Effector memory CD8-positive, alpha-beta T cell (primary cell): Measurements from ENCODE around the gene RAMACL.

ENCODE experiments used
- ATAC-seq: fragments of 150-1000 bp; cut with Tn5 transposase; replicated peaks from 2 replicates; pipeline ENCODE4 v1.10.0; 2021; ENCODE audit warnings: mild to moderate bottlenecking, moderate library complexity
- DNase-seq, 3 experiments: peaks; one replicate each; pipeline ENCODE4 v3.0.0; 2021
- H3K27ac Mint-ChIP-seq, 2 donors: one replicate each; pipeline ENCODE4 v1.8.0; 2022; ENCODE audit warnings: mild to moderate bottlenecking in 2 of 2, mixed read lengths in 2 of 2, moderate library complexity in 2 of 2
- H3K27me3 Mint-ChIP-seq, 2 donors: one replicate each; pipeline ENCODE4 v1.8.0; 2022; ENCODE audit warnings: mixed read lengths in 2 of 2
- H3K36me3 Mint-ChIP-seq: one replicate; pipeline ENCODE4 v1.8.0; 2022; ENCODE audit warnings: mild to moderate bottlenecking, moderate library complexity, mixed read lengths; ENCODE audit not compliant: insufficient read depth
- H3K4me1 Mint-ChIP-seq, 2 donors: one replicate each; pipeline ENCODE4 v1.8.0; 2022; ENCODE audit warnings: low read depth in 2 of 2, mixed read lengths in 2 of 2
- H3K4me3 Mint-ChIP-seq, 2 donors: one replicate each; pipeline ENCODE4 v1.8.0; 2022; ENCODE audit warnings: mild to moderate bottlenecking in 2 of 2, mixed read lengths in 2 of 2, moderate library complexity in 2 of 2
- H3K9me3 Mint-ChIP-seq, 2 donors: one replicate each; pipeline ENCODE4 v1.8.0; 2022; ENCODE audit warnings: mixed read lengths in 2 of 2

RAMACL gene

DNA sequence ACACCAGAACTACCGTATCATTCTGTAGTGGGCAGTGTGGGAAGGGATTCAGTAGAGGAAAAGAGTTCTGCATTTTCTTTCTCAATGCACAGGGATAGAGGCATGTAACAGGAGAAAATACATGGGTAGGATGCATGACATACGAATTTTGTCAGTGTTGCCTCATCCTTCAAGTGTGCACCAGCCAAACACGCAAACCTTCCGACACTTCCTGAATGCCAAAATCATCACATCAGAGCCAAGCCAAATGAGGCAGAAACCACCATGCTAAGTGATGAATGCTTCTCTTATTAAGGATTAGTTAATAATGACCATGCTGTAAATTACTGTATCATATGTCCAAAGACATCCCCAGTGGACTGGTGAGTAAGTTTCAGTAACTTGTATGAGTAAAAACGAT is 27.3 kb downstream of the RAMACL start:
- H3K27ac Mint-ChIP-seq, result no peak overlapping the region
- H3K27me3 Mint-ChIP-seq, result peaks cover 29 to 30% of the 10 kb centered on the region in 2 donors
- DNase-seq (no peak), ATAC-seq (no peak)
- H3K4me1 Mint-ChIP-seq, result peaks cover 0 to 4% of the 10 kb centered on the region in 2 donors
- no peaks in the 10 kb centered on the region for H3K9me3 Mint-ChIP-seq
- H3K36me3 Mint-ChIP-seq, result no peaks in the 10 kb centered on the region
- no peak overlapping the region for H3K4me3 Mint-ChIP-seq

DNA sequence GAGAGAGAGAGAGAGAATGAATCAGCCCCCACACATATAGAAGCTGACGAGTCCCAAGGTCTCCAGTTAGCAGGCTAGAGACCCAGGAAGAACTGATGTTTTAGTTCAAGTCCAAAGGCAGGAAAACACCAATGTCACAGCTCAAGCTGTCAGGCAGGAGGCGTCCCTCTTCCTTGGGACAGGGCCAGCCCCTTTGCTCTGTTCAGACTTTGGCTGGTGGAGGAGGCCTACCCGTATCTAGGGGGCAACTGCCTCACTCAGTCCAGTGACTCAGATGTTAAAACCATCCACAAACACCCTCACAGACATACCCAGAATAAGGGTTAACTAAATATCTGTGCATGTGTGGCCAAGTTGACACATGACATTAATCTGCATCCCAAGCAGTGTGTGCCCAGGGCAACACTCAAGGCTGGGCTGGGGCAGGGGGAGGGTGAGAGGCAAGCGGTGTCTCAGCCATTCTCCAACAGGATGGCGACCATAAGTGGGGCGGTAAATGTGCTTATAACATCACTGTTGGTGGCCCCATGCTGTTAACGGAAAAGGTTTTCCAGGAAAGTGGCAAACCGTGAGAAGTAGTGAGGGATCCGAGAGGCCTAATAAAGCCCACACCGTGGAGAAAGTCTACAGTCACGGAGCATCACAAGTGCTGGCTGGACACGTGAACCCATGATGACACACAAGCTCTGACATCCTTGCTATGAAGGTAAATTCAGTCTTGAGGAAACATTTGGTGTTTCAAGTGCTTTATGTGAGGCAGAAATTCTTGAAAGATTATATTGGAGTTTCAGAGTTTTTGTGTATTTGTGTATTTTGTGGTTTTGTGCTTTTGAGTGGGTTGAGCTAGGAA is 28.1 kb downstream of the RAMACL start:
- no peak for DNase-seq
- H3K27ac Mint-ChIP-seq, result no peak overlapping the region
- H3K9me3 Mint-ChIP-seq, result no peaks in the 10 kb centered on the region
- peaks cover 25 to 28% of the 10 kb centered on the region in 2 donors for H3K27me3 Mint-ChIP-seq
- ATAC-seq, result no peak
- no peak overlapping the region for H3K4me3 Mint-ChIP-seq
- peaks cover 0 to 3% of the 10 kb centered on the region in 2 donors for H3K4me1 Mint-ChIP-seq
- no peaks in the 10 kb centered on the region for H3K36me3 Mint-ChIP-seq

DNA sequence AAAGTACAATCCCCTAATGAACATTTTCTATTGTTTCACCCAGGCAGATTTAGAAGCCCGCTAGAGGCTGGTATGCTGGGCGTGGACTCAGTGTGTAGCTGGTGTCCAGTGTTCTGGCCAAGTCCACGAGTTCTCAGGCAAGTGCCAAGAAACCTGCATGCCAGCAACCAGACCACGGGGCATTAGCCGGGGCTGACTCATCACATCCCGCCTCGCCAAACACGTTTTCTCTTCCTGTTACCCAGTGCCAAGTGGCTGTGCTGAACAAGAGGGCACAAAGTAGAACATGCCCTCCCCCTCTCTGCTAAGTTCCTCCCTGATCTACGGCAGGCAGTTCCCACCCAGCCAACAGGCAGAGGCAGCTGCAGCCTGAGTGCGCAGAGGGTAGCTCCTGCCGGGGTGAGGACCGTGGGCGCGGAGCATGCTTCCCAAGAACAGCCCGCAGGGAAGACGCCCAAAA is 29.6 kb downstream of the RAMACL start:
- DNase-seq (no peak), ATAC-seq (no peak)
- H3K4me1 Mint-ChIP-seq, result peaks cover 0 to 3% of the 10 kb centered on the region in 2 donors
- H3K27ac Mint-ChIP-seq, result no peak overlapping the region
- H3K27me3 Mint-ChIP-seq, result peaks cover 25 to 28% of the 10 kb centered on the region in 2 donors
- H3K4me3 Mint-ChIP-seq, result no peak overlapping the region
- H3K36me3 Mint-ChIP-seq, result no peaks in the 10 kb centered on the region
- H3K9me3 Mint-ChIP-seq, result no peaks in the 10 kb centered on the region

DNA sequence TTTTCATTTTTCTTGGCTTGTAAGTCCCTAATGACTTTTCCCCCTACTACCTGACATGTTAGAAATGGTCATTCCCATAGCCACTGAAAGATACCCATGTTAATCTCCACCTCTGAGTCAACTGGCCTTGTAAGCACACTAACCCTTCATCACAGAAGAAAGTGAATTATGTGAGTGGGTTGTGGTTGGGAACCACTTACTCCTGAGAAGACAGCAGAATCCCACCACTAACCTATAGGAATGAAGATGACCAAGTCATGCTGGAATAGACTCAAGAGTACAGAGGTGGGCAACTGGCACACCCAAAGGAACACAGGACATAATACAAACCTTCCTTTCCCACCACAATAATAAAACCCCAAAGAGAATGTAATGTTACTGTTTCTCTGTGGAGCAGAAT is 30.1 kb downstream of the RAMACL start:
- Mint-ChIP-seq H3K36me3 (no peaks in the 10 kb centered on the region), H3K27ac (no peak overlapping the region), H3K9me3 (no peaks in the 10 kb centered on the region), H3K27me3 (peaks cover 23 to 25% of the 10 kb centered on the region in 2 donors), H3K4me3 (no peak overlapping the region), H3K4me1 (peaks cover 0 to 3% of the 10 kb centered on the region in 2 donors)
- DNase-seq, result no peak
- no peak for ATAC-seq

DNA sequence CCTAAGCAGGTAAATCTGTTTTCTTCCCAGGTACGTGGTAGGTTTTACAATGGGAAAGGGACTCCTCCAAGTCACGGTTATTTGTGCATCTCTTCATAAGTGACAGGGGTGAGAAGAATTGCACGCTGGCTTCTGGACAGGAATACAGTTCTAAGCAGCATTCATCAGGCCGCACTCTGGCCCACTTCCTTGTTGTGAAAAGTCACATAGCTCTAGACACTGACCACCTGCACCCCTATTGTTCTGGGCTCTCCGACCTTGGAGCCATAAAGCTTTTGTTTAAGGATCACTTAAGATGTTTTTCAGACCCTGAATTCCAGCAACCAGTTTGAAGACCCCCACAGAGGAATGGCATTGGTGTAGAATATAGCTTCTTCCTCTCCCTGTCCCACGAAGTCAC is 31.4 kb downstream of the RAMACL start:
- Mint-ChIP-seq H3K27me3 (peaks cover 22 to 25% of the 10 kb centered on the region in 2 donors), H3K4me3 (no peak overlapping the region), H3K27ac (peak overlapping the region; percentile 47 to 70), H3K9me3 (no peaks in the 10 kb centered on the region), H3K4me1 (peaks cover 0 to 3% of the 10 kb centered on the region in 2 donors), H3K36me3 (no peaks in the 10 kb centered on the region)
- DNase-seq (no peak), ATAC-seq (no peak)

DNA sequence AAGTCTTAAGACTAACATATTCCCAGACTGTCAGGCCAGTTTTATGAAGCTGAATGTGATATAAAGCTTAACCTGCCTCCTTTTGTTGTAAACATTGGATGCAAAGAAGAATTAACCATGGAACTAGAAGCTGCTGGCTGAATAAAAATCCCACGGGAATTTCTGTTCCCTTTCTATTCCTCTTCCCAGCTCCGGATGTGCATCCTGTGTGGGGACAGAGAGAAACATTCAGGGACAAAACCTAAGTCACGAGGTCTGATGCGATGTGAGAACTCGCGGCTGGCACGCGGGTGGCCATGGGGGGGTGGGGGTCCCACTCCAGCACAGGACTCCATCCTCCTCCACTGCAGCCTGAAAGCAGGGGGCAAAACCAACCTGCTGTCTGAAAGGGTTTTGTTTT is 32.2 kb downstream of the RAMACL start:
- no peaks in the 10 kb centered on the region for H3K9me3 Mint-ChIP-seq
- ATAC-seq (no peak), DNase-seq (no peak)
- H3K36me3 Mint-ChIP-seq, result no peaks in the 10 kb centered on the region
- H3K27ac Mint-ChIP-seq, result no peak overlapping the region
- H3K4me3 Mint-ChIP-seq, result no peak overlapping the region
- peaks cover 22 to 25% of the 10 kb centered on the region in 2 donors for H3K27me3 Mint-ChIP-seq
- H3K4me1 Mint-ChIP-seq, result peaks cover 0 to 3% of the 10 kb centered on the region in 2 donors

DNA sequence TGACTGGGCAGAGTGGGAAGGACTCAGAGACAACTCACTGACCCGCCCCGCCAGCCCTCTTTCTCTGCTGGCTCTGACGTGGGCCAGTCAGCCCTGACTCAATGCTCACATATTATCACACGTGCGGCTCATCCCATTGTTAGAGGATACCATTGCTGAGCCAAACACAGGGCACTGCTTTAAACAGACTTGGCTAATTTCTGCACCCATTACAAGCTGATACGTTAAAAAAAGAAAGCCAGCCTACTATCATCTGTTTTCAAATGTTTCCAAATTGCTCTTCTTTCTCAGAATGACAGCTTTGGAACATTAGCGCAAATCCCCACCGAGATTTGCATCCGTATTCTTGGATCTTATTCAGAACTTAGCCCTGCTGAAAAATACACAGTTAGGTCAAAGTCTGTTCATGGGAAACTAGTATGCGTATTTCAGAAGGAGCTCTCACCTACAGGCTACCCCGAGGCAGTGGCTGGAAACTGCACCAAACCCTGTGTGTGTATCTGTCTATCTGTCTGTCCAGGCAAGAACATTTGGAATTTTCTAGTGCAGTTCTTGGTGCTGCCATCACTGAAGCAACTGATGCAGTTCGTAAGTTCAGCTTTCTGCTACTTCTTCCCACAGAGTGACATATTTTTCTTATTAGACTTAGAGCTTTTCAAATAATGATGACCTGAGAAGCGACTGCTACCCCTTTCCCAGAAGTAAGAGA is 32.8 kb downstream of the RAMACL start:
- Mint-ChIP-seq H3K27ac (no peak overlapping the region), H3K27me3 (peaks cover 22 to 25% of the 10 kb centered on the region in 2 donors), H3K4me3 (no peak overlapping the region), H3K4me1 (peaks cover 0 to 3% of the 10 kb centered on the region in 2 donors), H3K36me3 (no peaks in the 10 kb centered on the region), H3K9me3 (no peaks in the 10 kb centered on the region)
- DNase-seq, result no peak
- no peak for ATAC-seq

DNA sequence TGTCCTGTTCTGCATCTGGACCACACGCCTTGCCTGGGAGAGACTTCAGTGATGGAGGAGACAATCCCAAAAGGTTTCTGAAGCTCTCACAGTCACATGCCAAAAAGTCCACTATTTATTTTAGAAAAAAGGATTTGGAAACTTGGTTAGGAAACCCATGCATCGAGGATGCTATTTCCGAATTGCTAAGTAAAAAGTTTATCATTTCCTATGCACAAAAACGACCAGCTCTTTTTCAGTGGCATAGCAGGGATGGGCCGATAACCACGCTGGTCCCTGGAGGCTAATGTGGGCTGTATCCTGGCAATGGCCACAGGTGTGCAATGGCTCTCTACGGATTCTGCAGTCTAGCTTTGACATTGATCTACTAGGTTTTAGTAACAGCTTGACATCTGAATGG is 33.9 kb downstream of the RAMACL start:
- no peak for ATAC-seq
- Mint-ChIP-seq H3K9me3 (no peaks in the 10 kb centered on the region), H3K4me1 (peaks cover 0 to 3% of the 10 kb centered on the region in 2 donors), H3K36me3 (no peaks in the 10 kb centered on the region), H3K4me3 (no peak overlapping the region), H3K27ac (no peak overlapping the region), H3K27me3 (peaks cover 22 to 25% of the 10 kb centered on the region in 2 donors)
- DNase-seq, result no peak

DNA sequence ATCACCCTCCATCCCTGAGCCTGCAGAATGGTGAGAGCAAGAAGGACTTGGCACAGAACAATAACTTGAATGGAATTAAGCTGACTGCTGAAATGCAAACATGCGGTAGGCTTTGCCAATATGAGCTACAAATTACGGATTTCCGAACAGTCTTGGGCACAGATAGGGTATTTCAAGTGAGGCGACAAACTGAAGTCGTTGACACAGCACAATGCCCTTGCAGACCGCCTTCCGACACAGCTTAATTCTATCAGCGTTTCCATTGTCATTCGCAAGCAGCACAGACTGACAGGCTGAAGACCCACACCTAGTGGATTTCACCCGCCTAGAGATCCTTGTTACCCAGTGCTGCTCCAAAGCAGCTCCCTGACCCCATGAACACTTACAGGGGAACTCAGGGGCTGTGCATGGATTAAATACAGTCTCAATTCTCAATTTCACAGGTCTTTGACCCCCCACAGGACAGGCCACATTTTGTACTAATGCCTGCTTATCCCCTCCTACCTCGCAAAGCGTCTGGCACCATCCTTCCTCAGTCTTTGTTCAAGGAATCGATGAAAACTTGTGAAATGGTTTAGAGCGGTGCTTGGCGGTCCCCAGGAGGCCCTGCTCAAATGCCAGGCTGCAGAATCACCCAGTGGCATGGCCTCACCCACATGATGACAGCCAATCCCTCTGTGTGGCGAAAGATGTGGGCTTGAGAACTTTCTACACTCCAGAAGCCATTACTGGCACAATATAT is 34.6 kb downstream of the RAMACL start:
- ATAC-seq (no peak), DNase-seq (no peak)
- no peak overlapping the region for H3K4me3 Mint-ChIP-seq
- H3K9me3 Mint-ChIP-seq, result no peaks in the 10 kb centered on the region
- H3K27ac Mint-ChIP-seq, result no peak overlapping the region
- no peaks in the 10 kb centered on the region for H3K36me3 Mint-ChIP-seq
- peaks cover 0 to 3% of the 10 kb centered on the region in 2 donors for H3K4me1 Mint-ChIP-seq
- peaks cover 20 to 22% of the 10 kb centered on the region in 2 donors for H3K27me3 Mint-ChIP-seq

DNA sequence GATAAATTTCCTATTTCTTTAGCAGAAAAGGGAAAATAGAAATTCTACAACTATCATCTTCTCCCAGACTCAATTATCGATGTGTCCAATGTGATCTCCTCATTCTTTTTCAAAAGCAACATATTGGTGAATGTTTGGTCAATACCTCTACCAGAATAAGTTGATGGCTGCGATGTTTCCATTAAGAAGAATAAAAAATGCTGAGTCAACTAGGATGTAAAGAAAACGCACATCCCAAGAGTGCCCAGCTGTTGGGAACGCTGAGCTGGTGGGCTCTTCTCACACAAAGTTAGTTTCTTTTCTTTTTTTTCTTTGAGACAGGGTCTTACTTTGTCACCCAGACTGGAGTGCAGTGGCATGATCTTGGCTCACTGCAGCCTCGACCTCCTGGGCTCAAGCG is 39.8 kb downstream of the RAMACL start:
- ATAC-seq (no peak), DNase-seq (no peak)
- H3K4me1 Mint-ChIP-seq, result peaks cover 6% of the 10 kb centered on the region in 2 donors
- no peaks in the 10 kb centered on the region for H3K9me3 Mint-ChIP-seq
- no peak overlapping the region for H3K4me3 Mint-ChIP-seq
- no peak overlapping the region for H3K27ac Mint-ChIP-seq
- peaks cover 2% of the 10 kb centered on the region for H3K36me3 Mint-ChIP-seq
- H3K27me3 Mint-ChIP-seq, result peaks cover 0 to 4% of the 10 kb centered on the region in 2 donors

DNA sequence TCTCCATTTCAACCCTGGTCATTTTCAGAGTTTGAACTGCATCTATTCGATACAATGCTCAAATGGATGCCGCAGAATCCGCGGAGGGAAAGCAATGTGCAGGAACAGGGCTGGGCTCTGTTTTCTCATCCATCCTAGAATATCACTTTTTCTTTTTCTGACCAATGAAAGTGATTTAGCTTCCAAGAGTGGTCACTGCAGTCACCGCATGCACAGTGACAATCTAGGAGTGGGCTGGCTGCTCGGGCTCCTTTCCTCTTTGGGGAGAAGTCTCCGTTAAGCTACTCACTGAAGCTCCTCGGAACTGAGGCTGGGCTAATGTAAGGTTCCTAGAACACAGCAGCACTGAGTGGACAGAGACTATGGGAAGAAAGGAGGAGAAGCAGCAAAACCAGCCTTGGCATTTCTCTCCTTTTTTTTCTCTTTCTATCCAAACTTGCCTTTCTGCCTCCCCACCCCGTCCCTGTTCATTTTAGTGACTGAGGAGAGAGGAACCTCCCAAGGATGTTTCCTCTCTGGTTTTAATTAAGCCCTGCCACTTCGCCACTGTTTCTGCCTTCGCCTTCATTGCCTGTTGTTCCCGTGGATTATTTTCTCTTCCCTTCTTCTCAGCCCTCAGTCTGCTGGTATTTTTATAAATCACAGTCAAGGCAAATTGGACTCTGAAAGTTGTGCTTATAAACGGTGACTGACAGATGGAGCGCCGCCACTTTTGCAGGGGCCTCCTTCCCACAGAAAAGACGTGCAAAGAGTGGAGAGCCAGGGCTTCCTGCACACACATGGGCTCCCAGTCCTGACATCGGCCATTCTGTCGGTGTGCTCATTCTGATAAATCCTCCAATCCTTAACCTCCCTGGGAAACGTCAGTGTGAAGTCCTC is 41.1 kb downstream of the RAMACL start:
- H3K9me3 Mint-ChIP-seq, result no peaks in the 10 kb centered on the region

DNA sequence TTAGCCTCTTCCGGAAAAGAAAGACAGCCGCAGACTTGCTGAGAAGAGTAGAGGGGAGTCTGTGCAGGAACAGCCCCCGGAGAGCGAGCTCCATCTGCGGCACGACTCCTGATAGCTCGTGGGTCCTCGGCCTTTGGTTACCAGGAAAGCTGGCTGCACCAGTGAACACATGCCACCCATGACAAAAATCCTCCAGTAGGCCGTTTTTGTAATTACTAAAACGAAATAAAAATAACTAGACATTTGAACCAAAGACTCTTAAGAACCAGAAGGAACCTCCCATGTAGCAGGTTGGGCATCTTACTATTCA is 42.2 kb downstream of the RAMACL start:
- Mint-ChIP-seq H3K9me3 (no peaks in the 10 kb centered on the region), H3K27me3 (peaks cover 0 to 4% of the 10 kb centered on the region in 2 donors), H3K4me1 (peaks cover 19 to 22% of the 10 kb centered on the region in 2 donors), H3K36me3 (peaks cover 12% of the 10 kb centered on the region), H3K27ac (peak overlapping the region in 1 of 2 donors; percentile 5), H3K4me3 (no peak overlapping the region)
- ATAC-seq (no peak), DNase-seq (no peak)

More for the DNA sequence above, 41.1 kb downstream of the RAMACL start:
- no peak for DNase-seq
- no peak for ATAC-seq
- H3K36me3 Mint-ChIP-seq, result peaks cover 12% of the 10 kb centered on the region
- H3K27me3 Mint-ChIP-seq, result peaks cover 0 to 4% of the 10 kb centered on the region in 2 donors
- H3K4me3 Mint-ChIP-seq, result no peak overlapping the region
- H3K27ac Mint-ChIP-seq, result no peak overlapping the region
- peaks cover 18 to 19% of the 10 kb centered on the region in 2 donors for H3K4me1 Mint-ChIP-seq
